HCT116 (cell line): ENCODE measurements around the gene MAT2B.

Experiments used
- ATF3 ChIP-seq: IDR thresholded peaks from 2 replicates; pipeline ENCODE4 v1.6.1; 2012
- CTCF ChIP-seq, 3 experiments: fragments of 200-600 bp in 1 of 3; sonication (generic) in 1 of 3; IDR thresholded peaks in 2 of 3; conservative IDR thresholded peaks in 1 of 3; 2 replicates each; pipeline ENCODE4 v1.5.1; 2012 to 2017; ENCODE audit warnings: low read depth in 2 of 3, low read length in 2 of 3, antibody characterized with exemption in 1 of 3, borderline replicate concordance in 1 of 3, control low read depth in 1 of 3, mild to moderate bottlenecking in 1 of 3, mixed read lengths in 1 of 3, mixed run types in 1 of 3, moderate library complexity in 1 of 3; ENCODE audit not compliant: insufficient read depth in 1 of 3
- EZH2 ChIP-seq: fragments of 200-600 bp; sonication (generic); IDR thresholded peaks from 2 replicates; pipeline ENCODE4 v1.6.1; 2017; ENCODE audit warnings: antibody characterized with exemption, mixed run types
- FOSL1 ChIP-seq: IDR thresholded peaks from 2 replicates; pipeline ENCODE4 v1.6.1; 2012; ENCODE audit warnings: low read depth
- POLR2AphosphoS5 ChIP-seq: IDR thresholded peaks from 2 replicates; pipeline ENCODE4 v1.6.1; 2011; ENCODE audit warnings: mild to moderate bottlenecking, low read depth, low read length, moderate library complexity
- YY1 ChIP-seq: IDR thresholded peaks from 2 replicates; pipeline ENCODE4 v1.6.1; 2011; ENCODE audit warnings: low read length, low read depth, moderate library complexity, mild to moderate bottlenecking; ENCODE audit not compliant: insufficient replicate concordance; ENCODE audit errors: extremely low read depth
- TF ChIP-seq, protein P1 (sequence below): IDR thresholded peaks from 2 replicates; pipeline ENCODE4 v1.6.1; 2012

GRCh38 chr5:163463063-163463435 is 42.4 kb upstream of the MAT2B start:
- TF ChIP-seq, protein P1, sequence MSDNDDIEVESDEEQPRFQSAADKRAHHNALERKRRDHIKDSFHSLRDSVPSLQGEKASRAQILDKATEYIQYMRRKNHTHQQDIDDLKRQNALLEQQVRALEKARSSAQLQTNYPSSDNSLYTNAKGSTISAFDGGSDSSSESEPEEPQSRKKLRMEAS = no peak
- TF ChIP-seq CTCF (IDR thresholded peaks at IDR 0.05 in 2 of 3, conservative IDR thresholded peaks at IDR 0.05 in 1 of 3; ENCODE audit: borderline replicate concordance in 1 of 3, insufficient read depth in 1 of 3, low read depth in 2 of 3, low read length in 2 of 3) (no peak), POLR2AphosphoS5 (no peak), ATF3 (no peak), EZH2 (no peak), FOSL1 (no peak), YY1 (no peak)
